ENCODE data around the gene QSOX2.

QSOX2 gene

GRCh38 chr9:136182850-136183422 is 62.7 kb downstream of the QSOX2 start:
- Histone ChIP-seq H3K9me3 (ENCODE audit: low read length) (no peaks in the 10 kb centered on the region), H3K4me1 (ENCODE audit: insufficient read depth, low read length) (no peaks in the 10 kb centered on the region), H3K27ac (ENCODE audit: low read depth, low read length) (no peak overlapping the region), H3K36me3 (ENCODE audit: insufficient read depth, low read length) (no peaks in the 10 kb centered on the region), H3K4me3 (ENCODE audit: low read depth in 1 of 2, low read length in 2 of 2) (no peak overlapping the region), H3K9ac (ENCODE audit: low read length) (no peak overlapping the region), H3K27me3 (ENCODE audit: control insufficient read depth in 1 of 2, insufficient read depth in 2 of 2, low read length in 2 of 2) (peaks cover 4 to 33% of the 10 kb centered on the region in 2 donors)

DNA sequence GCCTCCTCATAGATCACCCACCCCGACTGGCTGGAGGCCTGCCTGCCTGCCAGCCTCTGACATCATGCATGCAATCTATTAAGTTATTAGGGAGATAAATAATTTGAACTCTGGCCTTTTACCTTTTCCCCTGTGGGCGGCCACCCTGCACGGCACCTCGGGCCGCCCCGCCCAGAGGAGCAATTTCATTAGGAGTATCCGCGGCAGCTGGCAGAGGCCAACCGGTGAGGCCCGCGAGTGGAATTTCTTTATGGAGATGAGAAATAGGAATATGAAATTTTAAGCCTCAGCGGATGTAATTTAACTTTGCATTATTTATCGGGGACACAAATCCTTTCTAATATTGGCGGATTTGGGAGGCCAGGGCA is 63.2 kb downstream of the QSOX2 start:
- Histone ChIP-seq H3K36me3 (ENCODE audit: insufficient read depth, low read length) (no peaks in the 10 kb centered on the region), H3K27ac (ENCODE audit: low read depth, low read length) (no peak overlapping the region), H3K4me1 (ENCODE audit: insufficient read depth, low read length) (no peaks in the 10 kb centered on the region), H3K9me3 (ENCODE audit: low read length) (no peaks in the 10 kb centered on the region), H3K4me3 (ENCODE audit: low read depth in 1 of 2, low read length in 2 of 2) (no peak overlapping the region), H3K27me3 (ENCODE audit: control insufficient read depth in 1 of 2, insufficient read depth in 2 of 2, low read length in 2 of 2) (peaks cover 4 to 30% of the 10 kb centered on the region in 2 donors), H3K9ac (ENCODE audit: low read length) (no peak overlapping the region)

GRCh38 chr9:136181784-136182419 is 63.7 kb downstream of the QSOX2 start:
- H3K36me3 ChIP-seq (ENCODE audit: insufficient read depth, low read length) = no peaks in the 10 kb centered on the region
- no peak overlapping the region for H3K4me3 ChIP-seq (ENCODE audit: low read depth in 1 of 2, low read length in 2 of 2)
- no peak overlapping the region for H3K27ac ChIP-seq (ENCODE audit: low read depth, low read length)
- no peaks in the 10 kb centered on the region for H3K4me1 ChIP-seq (ENCODE audit: insufficient read depth, low read length)
- no peak overlapping the region for H3K9ac ChIP-seq (ENCODE audit: low read length)
- peaks cover 4 to 29% of the 10 kb centered on the region in 2 donors for H3K27me3 ChIP-seq (ENCODE audit: control insufficient read depth in 1 of 2, insufficient read depth in 2 of 2, low read length in 2 of 2)
- H3K9me3 ChIP-seq (ENCODE audit: low read length) = no peaks in the 10 kb centered on the region

GRCh38 chr9:136180586-136180985 is 65.0 kb downstream of the QSOX2 start:
- H3K9ac ChIP-seq (ENCODE audit: low read length) = no peak overlapping the region
- no peak overlapping the region for H3K27ac ChIP-seq (ENCODE audit: low read depth, low read length)
- H3K27me3 ChIP-seq (ENCODE audit: control insufficient read depth in 1 of 2, insufficient read depth in 2 of 2, low read length in 2 of 2) = peaks cover 0 to 22% of the 10 kb centered on the region in 2 donors
- H3K36me3 ChIP-seq (ENCODE audit: insufficient read depth, low read length) = no peaks in the 10 kb centered on the region
- H3K4me3 ChIP-seq (ENCODE audit: low read depth in 1 of 2, low read length in 2 of 2) = no peak overlapping the region
- no peaks in the 10 kb centered on the region for H3K9me3 ChIP-seq (ENCODE audit: low read length)
- H3K4me1 ChIP-seq (ENCODE audit: insufficient read depth, low read length) = no peaks in the 10 kb centered on the region

DNA sequence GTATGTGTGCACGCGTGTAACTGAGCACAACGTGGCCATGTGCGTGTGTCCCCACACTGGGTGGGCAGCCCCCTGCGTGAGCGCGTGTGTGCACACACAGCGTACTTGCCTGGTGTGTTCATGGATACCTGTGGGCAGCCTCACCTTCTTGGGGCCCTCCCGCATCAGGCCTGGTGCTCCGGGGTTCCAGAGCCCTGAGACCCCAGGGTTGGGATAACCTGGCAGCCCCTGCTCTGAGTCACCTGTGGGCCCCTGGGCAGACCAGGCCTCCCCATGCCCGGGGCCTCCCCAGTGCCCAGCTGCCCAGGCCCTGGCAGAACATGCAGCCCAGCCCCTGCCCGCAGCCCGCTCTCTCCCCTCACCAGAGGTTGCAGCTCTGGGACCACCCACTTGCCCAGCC is 65.9 kb downstream of the QSOX2 start:
- no peaks in the 10 kb centered on the region for H3K4me1 ChIP-seq (ENCODE audit: insufficient read depth, low read length)
- H3K27me3 ChIP-seq (ENCODE audit: control insufficient read depth in 1 of 2, insufficient read depth in 2 of 2, low read length in 2 of 2) = peaks cover 0 to 15% of the 10 kb centered on the region in 2 donors
- H3K9me3 ChIP-seq (ENCODE audit: low read length) = no peaks in the 10 kb centered on the region
- H3K9ac ChIP-seq (ENCODE audit: low read length) = no peak overlapping the region
- H3K36me3 ChIP-seq (ENCODE audit: insufficient read depth, low read length) = no peaks in the 10 kb centered on the region
- no peak overlapping the region for H3K27ac ChIP-seq (ENCODE audit: low read depth, low read length)
- no peak overlapping the region for H3K4me3 ChIP-seq (ENCODE audit: low read depth in 1 of 2, low read length in 2 of 2)

DNA sequence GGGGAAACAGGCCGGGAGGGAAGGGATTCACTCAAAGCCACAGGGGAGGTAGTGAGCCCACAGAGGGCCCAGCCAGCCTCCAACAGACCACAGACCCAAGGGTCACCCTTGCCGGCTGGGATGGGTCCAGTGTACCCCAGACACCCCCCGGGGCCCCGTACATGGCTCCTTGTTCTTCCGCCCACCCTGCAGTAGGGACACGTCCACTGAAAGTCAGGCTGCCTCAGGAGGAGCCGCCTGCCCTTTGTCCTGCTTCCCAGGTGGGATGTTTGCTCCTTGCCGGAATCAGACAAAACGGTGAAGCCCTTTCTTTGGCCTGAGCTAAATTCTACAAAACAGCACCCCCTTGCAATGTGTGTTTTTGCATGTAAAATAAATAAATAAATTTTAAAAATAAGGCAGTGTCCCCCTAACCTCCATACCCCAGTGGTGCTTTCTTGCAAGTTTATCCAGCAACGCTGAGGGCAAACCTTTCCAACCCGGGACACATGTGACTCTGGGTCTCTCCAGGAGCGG is 66.5 kb downstream of the QSOX2 start:
- no peak overlapping the region for H3K4me3 ChIP-seq (ENCODE audit: low read depth in 1 of 2, low read length in 2 of 2)
- no peaks in the 10 kb centered on the region for H3K9me3 ChIP-seq (ENCODE audit: low read length)
- H3K9ac ChIP-seq (ENCODE audit: low read length) = no peak overlapping the region
- H3K27me3 ChIP-seq (ENCODE audit: control insufficient read depth in 1 of 2, insufficient read depth in 2 of 2, low read length in 2 of 2) = peaks cover 0 to 15% of the 10 kb centered on the region in 2 donors
- H3K4me1 ChIP-seq (ENCODE audit: insufficient read depth, low read length) = no peaks in the 10 kb centered on the region
- H3K36me3 ChIP-seq (ENCODE audit: insufficient read depth, low read length) = no peaks in the 10 kb centered on the region
- no peak overlapping the region for H3K27ac ChIP-seq (ENCODE audit: low read depth, low read length)

DNA sequence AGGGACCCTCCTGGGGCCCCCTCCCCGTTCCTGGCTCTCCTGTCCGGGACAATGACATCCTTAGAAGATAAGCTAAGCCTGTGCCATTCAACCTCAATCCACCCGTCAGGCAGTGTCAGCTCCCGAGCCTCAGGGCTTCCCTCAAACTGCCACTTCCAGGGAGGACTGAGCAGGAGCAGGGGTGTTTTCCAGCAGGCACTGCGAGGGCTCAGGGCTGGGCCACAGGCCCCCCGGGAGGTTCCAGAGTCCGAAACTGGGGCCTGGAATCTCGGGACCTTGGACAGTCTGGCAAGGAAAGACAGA is 66.9 kb downstream of the QSOX2 start:
- H3K9me3 ChIP-seq (ENCODE audit: low read length) = no peaks in the 10 kb centered on the region
- no peak overlapping the region for H3K4me3 ChIP-seq (ENCODE audit: low read depth in 1 of 2, low read length in 2 of 2)
- no peak overlapping the region for H3K9ac ChIP-seq (ENCODE audit: low read length)
- H3K36me3 ChIP-seq (ENCODE audit: insufficient read depth, low read length) = no peaks in the 10 kb centered on the region
- no peaks in the 10 kb centered on the region for H3K4me1 ChIP-seq (ENCODE audit: insufficient read depth, low read length)
- H3K27me3 ChIP-seq (ENCODE audit: control insufficient read depth in 1 of 2, insufficient read depth in 2 of 2, low read length in 2 of 2) = peaks cover 0 to 15% of the 10 kb centered on the region in 2 donors
- H3K27ac ChIP-seq (ENCODE audit: low read depth, low read length) = no peak overlapping the region

- no peak overlapping the region for H3K4me3 ChIP-seq (ENCODE audit: low read depth in 1 of 2, low read length in 2 of 2)
- H3K4me1 ChIP-seq (ENCODE audit: insufficient read depth, low read length) = no peaks in the 10 kb centered on the region
- no peak overlapping the region for H3K9ac ChIP-seq (ENCODE audit: low read length)
- H3K36me3 ChIP-seq (ENCODE audit: insufficient read depth, low read length) = no peaks in the 10 kb centered on the region
- H3K9me3 ChIP-seq (ENCODE audit: low read length) = no peaks in the 10 kb centered on the region
- peaks cover 0 to 15% of the 10 kb centered on the region in 2 donors for H3K27me3 ChIP-seq (ENCODE audit: control insufficient read depth in 1 of 2, insufficient read depth in 2 of 2, low read length in 2 of 2)
- no peak overlapping the region for H3K27ac ChIP-seq (ENCODE audit: low read depth, low read length)
Observed at GRCh38 chr9:136178061-136178772, 67.4 kb downstream of the QSOX2 start.

DNA sequence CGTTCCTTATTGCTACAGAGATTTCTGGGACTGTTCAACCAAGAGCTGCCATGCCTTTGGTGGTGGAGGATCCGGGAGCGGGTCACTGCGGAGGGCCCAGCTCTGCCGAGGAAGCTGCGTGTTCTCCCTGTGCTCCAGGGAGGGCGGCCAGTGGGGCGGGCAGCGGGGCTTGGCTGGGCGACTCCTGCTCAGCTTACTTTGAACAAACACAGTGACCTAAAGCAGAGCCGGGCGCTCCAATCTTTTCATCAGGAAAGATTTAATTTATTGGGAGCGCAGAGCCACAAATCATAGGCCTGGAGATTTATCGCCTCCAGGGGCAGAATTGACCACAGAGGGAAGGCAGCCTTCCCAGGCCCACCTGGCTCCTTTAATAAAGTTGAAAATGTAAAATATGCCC is 68.4 kb downstream of the QSOX2 start:
- H3K4me1 ChIP-seq (ENCODE audit: insufficient read depth, low read length) = no peaks in the 10 kb centered on the region
- H3K4me3 ChIP-seq (ENCODE audit: low read depth in 1 of 2, low read length in 2 of 2) = no peak overlapping the region
- no peak overlapping the region for H3K27ac ChIP-seq (ENCODE audit: low read depth, low read length)
- no peaks in the 10 kb centered on the region for H3K9me3 ChIP-seq (ENCODE audit: low read length)
- H3K36me3 ChIP-seq (ENCODE audit: insufficient read depth, low read length) = no peaks in the 10 kb centered on the region
- H3K9ac ChIP-seq (ENCODE audit: low read length) = no peak overlapping the region
- peaks cover 0 to 7% of the 10 kb centered on the region in 2 donors for H3K27me3 ChIP-seq (ENCODE audit: control insufficient read depth in 1 of 2, insufficient read depth in 2 of 2, low read length in 2 of 2)

DNA sequence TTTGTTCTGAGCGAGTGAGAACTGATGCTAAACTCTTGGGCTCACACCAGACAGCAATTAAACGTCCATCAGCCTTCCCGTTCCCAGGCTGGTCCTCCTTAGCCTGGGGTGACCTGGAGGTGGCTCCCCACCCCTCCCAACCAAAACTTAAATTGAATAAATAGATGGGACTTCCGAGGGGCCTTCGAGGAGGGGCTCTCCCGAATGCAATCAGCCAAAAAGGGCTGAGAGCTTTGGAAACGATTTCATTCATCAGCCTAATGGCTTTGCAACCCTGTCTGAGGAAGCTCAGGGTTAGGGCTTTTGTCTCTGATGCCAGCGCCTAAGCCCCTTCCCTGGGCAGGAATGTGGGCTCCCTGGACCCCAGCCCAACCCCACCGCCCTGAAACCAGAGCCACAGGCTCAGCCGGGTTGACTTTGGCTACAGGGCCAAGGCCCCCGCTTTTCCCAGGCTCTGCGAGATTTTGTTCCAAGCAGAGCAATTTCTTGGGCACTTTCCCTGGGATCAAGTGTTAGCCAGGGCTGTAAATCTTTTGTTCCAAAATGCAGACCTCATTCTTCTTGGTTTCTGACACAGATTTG is 69.9 kb downstream of the QSOX2 start:
- Histone ChIP-seq H3K9ac (ENCODE audit: low read length) (no peak overlapping the region), H3K4me3 (ENCODE audit: low read depth in 1 of 2, low read length in 2 of 2) (no peak overlapping the region), H3K36me3 (ENCODE audit: insufficient read depth, low read length) (no peaks in the 10 kb centered on the region), H3K4me1 (ENCODE audit: insufficient read depth, low read length) (no peaks in the 10 kb centered on the region), H3K27me3 (ENCODE audit: control insufficient read depth in 1 of 2, insufficient read depth in 2 of 2, low read length in 2 of 2) (peaks cover 0 to 15% of the 10 kb centered on the region in 2 donors), H3K9me3 (ENCODE audit: low read length) (no peaks in the 10 kb centered on the region), H3K27ac (ENCODE audit: low read depth, low read length) (no peak overlapping the region)

GRCh38 chr9:136174779-136175615 is 70.6 kb downstream of the QSOX2 start:
- Histone ChIP-seq H3K4me1 (ENCODE audit: insufficient read depth, low read length) (no peaks in the 10 kb centered on the region), H3K9me3 (ENCODE audit: low read length) (no peaks in the 10 kb centered on the region), H3K27ac (ENCODE audit: low read depth, low read length) (no peak overlapping the region), H3K27me3 (ENCODE audit: control insufficient read depth in 1 of 2, insufficient read depth in 2 of 2, low read length in 2 of 2) (peaks cover 0 to 22% of the 10 kb centered on the region in 2 donors), H3K4me3 (ENCODE audit: low read depth in 1 of 2, low read length in 2 of 2) (no peak overlapping the region), H3K9ac (ENCODE audit: low read length) (no peak overlapping the region), H3K36me3 (ENCODE audit: insufficient read depth, low read length) (no peaks in the 10 kb centered on the region)

All from muscle layer of colon (tissue), 2 donors.